HG02798 (cell line): Measurements from ENCODE around the gene ZBTB18.
"Not testable (repeated sequence)": the region's sequence is repeated elsewhere in the genome, so short reads cannot be mapped to it uniquely, and the experiment has no call there.

Experiments used
- ATAC-seq: cut with Tn5 transposase; IDR thresholded peaks from one replicate; pipeline ENCODE4 v1.9.1; 2021; ENCODE audit warnings: mild to moderate bottlenecking; ENCODE audit not compliant: unreplicated experiment, poor library complexity

Gene ZBTB18

GRCh38 chr1:244050835-244051444 is at the start of gene ZBTB18:
ZBTB18 (plus strand) TSS chr1:244051283; CDS start chr1:244051432, 149 bp downstream.
- ATAC-seq = no peak

DNA sequence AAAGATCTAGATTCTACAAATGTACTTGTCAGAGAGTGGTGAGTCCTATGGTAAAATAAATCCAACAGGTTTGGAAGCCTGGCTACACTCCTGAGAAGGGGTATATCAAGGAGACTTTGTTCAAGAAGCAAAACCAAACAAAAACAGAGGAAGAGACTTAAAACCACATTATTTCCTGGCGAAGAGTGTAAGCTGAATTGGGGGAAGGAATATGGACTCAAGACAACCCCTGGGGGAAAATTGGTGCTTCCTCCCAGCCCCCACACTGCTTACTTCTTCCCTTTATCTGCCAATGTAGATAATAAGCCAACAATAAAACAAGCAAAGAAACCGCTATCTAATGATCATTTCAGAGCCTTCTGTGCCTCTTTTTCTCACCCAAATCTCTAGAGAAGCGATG is 48.4 kb upstream of the ZBTB18 start:
- no peak for ATAC-seq

DNA sequence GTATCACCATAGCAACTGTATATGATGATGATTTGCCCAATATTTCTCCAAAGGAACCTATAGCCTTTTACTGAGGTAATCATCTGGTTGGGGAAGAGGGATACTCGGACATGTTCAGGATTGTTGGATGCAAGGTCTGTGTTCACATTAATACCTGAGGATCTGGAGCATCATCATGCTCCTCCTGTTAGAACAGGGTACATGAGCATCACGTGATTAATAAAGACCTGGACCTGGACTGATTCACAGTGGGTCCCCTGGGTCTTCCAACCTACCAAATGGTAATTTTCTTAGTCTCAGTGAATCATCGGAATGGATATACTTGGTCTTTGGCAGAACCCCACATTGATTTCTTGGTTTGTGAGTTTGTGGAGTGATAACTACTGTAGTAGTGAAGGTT is 45.6 kb upstream of the ZBTB18 start:
- no peak for ATAC-seq

DNA sequence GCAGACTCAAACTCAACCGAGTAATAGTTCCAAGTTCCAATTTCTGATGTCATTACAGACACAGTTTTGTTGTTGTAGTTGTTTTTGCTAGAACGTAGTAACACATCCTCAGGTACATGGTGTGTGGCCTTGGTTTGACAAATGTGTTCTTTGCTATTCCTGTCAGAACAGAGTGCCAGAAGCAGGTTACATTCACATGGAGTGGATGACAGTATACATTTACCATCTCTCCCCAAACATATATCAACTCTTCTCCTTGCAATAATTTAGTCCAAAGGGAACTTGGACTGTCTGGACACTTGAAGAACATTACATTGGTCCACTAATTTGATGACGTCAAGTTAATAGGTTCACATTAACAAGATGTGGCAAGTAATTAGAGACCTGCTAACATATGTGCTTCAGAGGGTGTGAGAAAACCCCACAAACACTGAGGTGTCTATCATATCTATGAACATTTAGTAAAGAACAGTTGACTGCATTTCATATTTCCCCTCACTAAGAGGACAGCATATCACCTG is 44.6 kb upstream of the ZBTB18 start:
- ATAC-seq = no peak

- ATAC-seq = no peak
These were observed 44.1 kb upstream of the ZBTB18 start for GRCh38 chr1:244006961-244007360.

GRCh38 chr1:244010191-244010590 is 40.9 kb upstream of the ZBTB18 start:
- no peak for ATAC-seq

- ATAC-seq = no peak
These were observed 40.4 kb upstream of the ZBTB18 start for GRCh38 chr1:244010703-244011123.

- no peak for ATAC-seq
These were observed 39.8 kb upstream of the ZBTB18 start for GRCh38 chr1:244011271-244011670.

- no peak for ATAC-seq
These were observed 39.3 kb upstream of the ZBTB18 start for GRCh38 chr1:244011786-244012185.

- ATAC-seq = no peak
These were observed 38.9 kb upstream of the ZBTB18 start for GRCh38 chr1:244012202-244012601.

- ATAC-seq = no peak
These were observed 38.0 kb upstream of the ZBTB18 start for GRCh38 chr1:244013100-244013499.

DNA sequence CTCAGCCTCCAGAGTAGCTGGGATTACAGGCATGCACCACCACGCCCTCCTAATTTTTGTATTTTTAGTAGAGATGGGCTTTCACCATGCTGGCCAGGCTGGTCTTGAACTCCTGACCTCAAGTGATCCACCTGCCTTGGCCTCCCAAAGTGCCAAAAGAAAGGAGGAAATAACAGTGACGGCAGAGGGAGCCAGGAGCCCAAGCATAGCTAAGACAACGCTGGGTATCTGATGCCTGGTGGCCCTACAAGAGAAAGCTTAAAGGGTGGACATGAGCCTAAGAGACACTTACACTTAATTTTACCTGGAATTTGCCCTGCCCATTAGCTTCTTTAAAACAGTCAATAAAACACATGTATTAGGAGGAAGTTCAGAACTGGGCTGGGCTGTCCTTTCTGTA is 36.2 kb upstream of the ZBTB18 start:
- not testable (repeated sequence) for ATAC-seq

DNA sequence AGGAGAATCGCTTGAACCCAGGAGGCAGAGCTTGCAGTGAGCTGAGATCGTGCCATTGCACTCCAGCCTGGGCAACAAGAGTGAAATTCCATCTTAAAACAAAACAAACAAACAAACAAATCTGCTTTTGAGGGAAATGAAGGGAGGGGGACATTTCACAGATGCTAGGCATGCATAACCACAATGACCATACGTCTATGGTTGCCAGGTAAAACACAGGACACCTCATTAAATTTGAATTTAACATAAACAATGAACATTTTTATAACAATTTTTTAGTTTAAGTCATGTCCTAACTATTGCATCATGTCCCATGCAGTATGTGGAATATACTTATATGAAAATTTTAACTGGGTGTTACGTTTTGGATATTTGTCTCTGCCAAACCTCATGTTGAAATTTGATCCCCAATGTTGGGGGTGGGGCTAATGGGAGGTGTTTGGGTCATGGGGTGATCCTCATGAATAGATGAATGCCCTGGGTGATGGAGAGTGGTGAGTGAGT is 31.0 kb upstream of the ZBTB18 start:
- no peak for ATAC-seq

- ATAC-seq = no peak
These were observed 29.7 kb upstream of the ZBTB18 start for GRCh38 chr1:244021427-244021826.

DNA sequence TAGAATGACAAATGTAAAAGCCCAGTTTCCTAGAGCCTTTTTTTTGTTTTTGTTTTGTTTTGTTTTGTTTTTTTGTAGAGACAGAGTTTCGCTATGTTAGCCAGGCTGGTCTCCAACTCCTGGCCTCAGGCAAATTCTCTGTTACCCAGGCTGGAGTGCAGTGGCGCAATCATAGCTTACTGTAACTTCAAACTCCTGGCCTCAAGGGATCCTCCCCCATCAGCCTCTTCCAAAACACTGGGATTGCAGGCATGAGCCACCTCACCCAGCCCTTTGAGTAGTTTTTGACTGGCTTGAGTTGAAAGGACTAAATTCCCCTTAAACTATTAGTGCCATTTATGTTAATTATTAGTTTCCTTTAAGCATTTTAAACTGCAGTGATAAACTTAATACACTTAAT is 28.8 kb upstream of the ZBTB18 start:
- no peak for ATAC-seq

- ATAC-seq = no peak
These were observed 28.1 kb upstream of the ZBTB18 start for GRCh38 chr1:244022864-244023440.

DNA sequence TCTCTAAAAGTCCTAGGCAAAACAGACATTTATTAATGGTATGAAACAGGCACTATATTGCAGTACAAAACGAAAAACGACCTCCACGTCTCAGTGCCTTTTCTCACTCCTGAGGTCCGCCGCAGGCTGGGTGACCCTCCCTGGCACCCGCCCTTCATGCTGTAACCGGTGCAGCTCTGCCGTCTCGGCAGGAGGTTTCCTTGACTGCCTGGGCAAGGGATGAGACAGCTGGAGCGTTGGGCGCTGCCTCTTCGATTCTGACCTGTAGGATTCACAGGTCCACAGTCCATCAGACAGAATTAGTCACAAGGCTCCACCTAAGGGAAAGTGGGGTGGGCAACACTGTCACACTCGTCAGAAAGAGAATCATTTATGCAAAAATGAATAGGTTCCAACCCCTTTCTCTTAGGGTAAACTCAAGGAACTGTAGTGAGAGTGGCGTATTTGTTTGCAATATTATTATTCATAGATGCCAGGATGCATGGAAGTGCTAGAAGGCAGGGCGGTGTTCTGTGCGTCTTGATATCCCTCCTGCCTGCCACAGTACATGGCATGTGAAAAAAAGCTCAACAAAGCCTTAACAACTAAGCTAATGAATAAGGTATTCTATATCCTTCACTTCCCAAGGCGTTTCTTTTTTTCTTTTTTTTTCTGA is 23.5 kb upstream of the ZBTB18 start:
- no peak for ATAC-seq

DNA sequence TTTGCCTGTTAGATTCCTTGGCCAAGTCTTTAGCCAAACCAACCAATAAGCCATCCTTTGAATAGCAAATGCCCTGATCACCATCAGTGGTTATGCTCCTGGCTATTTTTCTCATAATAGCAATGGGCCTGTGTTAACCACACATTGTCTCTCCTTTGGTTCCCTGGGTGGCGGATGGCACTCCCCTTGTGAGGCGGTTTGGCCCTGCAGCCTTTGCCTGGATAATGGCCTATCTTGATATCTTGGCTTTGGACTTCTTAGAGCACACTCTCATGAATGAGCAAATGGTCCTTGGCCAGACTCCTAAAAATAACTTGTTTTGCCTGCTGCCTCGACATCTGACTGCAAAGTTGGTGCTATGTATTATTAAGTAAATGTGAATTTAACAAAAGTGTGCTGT is 22.4 kb upstream of the ZBTB18 start:
- no peak for ATAC-seq

GRCh38 chr1:244029124-244029523 is 22.0 kb upstream of the ZBTB18 start:
- no peak for ATAC-seq

DNA sequence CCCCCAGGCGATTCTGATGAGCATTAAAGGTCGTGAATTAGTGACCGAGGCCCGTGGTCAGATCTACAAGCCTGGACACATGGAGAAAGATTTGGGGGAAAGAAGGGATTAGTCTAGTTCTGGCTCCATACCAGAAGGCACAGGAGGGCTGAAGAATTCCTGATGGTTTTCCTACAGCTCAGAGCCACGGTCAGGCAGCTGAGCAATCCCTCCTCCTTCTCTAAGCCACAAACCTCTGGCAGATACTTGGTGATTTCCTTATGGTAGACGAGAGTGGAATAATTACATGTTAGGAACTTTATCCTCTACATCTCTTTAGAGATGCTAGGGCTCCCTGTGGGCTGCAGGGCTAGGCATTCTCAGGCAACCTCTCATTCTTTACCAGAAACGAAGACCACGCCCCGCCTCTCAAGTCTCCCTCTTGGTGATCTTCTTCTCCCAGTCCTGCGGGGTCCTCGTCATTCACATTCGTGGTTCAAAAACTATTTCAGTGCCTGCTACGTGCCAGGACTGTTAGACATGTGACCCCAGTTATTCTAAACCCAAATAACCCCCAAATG is 20.5 kb upstream of the ZBTB18 start:
- ATAC-seq = no peak

GRCh38 chr1:244035358-244035757 is 15.7 kb upstream of the ZBTB18 start:
- ATAC-seq = no peak
